B cell (primary cell): Measurements from ENCODE around the gene ACBD4. TPM values are rescaled to one million over a fixed set of nuclear protein-coding genes. Genes with fewer than 3 reads are reported as not detected.

Experiments
- ATAC-seq: fragments of 200-7000 bp; cut with Tn5 transposase; one replicate; pipeline ENCODE4 v1.10.0; 2021; ENCODE audit warnings: low read depth, mild to moderate bottlenecking, moderate number of reproducible peaks, moderate library complexity
- CTCF ChIA-PET: fragments of 350-600 bp; sonication (Branson Sonifier 250); formaldehyde crosslinking; loops from one replicate; lab custom pipeline; 2021; ENCODE audit warnings: antibody characterized with exemption, inconsistent platforms; lab: Charles Lee
- POLR2A ChIA-PET: fragments of 350-600 bp; sonication (Branson Sonifier 250); formaldehyde crosslinking; loops from one replicate; lab custom pipeline; 2021; ENCODE audit warnings: antibody characterized with exemption; lab: Charles Lee
- DNase-seq: peaks from one replicate; pipeline ENCODE4 v3.0.0; 2013
- H2AFZ ChIP-seq: 2 replicates; pipeline ENCODE4 v1.6.1; 2012; ENCODE audit warnings: mild to moderate bottlenecking, low read depth, low read length; ENCODE audit not compliant: insufficient read depth, poor library complexity, severe bottlenecking
- H3K27ac ChIP-seq, 2 donors: 1 replicate in 1 of 2; 2 replicates in 1 of 2; pipeline ENCODE4 v1.5.1; 2012 to 2013; ENCODE audit warnings: low read length in 2 of 2, mild to moderate bottlenecking in 2 of 2, moderate library complexity in 1 of 2
- H3K27me3 ChIP-seq, 4 experiments: fragments of 200-600 bp in 1 of 4; sonication (generic) in 1 of 4; replicated peaks in 1 of 4; 1 replicate in 2 of 4; 2 replicates in 2 of 4; pipeline versions ENCODE4 v1.6.1 to v1.7.0; 2013 to 2016; ENCODE audit warnings: low read length in 3 of 4, mild to moderate bottlenecking in 2 of 4, mixed read lengths in 1 of 4, moderate library complexity in 1 of 4; ENCODE audit not compliant: insufficient read depth in 4 of 4, control insufficient read depth in 3 of 4; ENCODE audit errors: control extremely low read depth in 1 of 4
- H3K36me3 ChIP-seq, 2 experiments: replicated peaks in 1 of 2; 1 replicate in 1 of 2; 2 replicates in 1 of 2; pipeline versions ENCODE4 v1.6.1 to v1.7.1; 2013; ENCODE audit warnings: low read length in 1 of 2; ENCODE audit not compliant: insufficient read depth in 2 of 2, control insufficient read depth in 1 of 2; ENCODE audit errors: control extremely low read depth in 1 of 2, extremely low read depth in 1 of 2
- H3K4me1 ChIP-seq, 2 donors: fragments of 200-600 bp in 1 of 2; sonication (generic) in 1 of 2; 1 replicate in 1 of 2; 2 replicates in 1 of 2; pipeline versions ENCODE4 v1.5.1 to v1.6.1; 2013 to 2017; ENCODE audit warnings: low read length in 2 of 2; ENCODE audit not compliant: control insufficient read depth in 2 of 2, insufficient read depth in 2 of 2
- H3K4me2 ChIP-seq: replicated peaks from 2 replicates; pipeline ENCODE3; 2012; ENCODE audit warnings: mild to moderate bottlenecking, low read depth, low read length; ENCODE audit not compliant: poor library complexity, severe bottlenecking
- H3K4me3 ChIP-seq, 5 experiments: fragments of 200-600 bp in 1 of 5; sonication (generic) in 1 of 5; 1 replicate in 3 of 5; 2 replicates in 2 of 5; pipeline versions ENCODE4 v1.5.1 to v1.7.0; 2011 to 2016; ENCODE audit warnings: low read length in 4 of 5, mild to moderate bottlenecking in 4 of 5, low read depth in 2 of 5, control low read depth in 1 of 5, moderate library complexity in 1 of 5; ENCODE audit not compliant: insufficient read depth in 1 of 5; ENCODE audit errors: control extremely low read depth in 1 of 5, extremely low read depth in 1 of 5
- H3K79me2 ChIP-seq: fragments of 200-600 bp; sonication (generic); one replicate; pipeline ENCODE4 v1.6.0; 2016; ENCODE audit warnings: low read length; ENCODE audit not compliant: control insufficient read depth, insufficient read depth
- H3K9ac ChIP-seq: fragments of 200-600 bp; sonication (generic); 2 replicates; pipeline ENCODE4 v1.6.1; 2017; ENCODE audit warnings: mild to moderate bottlenecking, low read length, moderate library complexity
- H3K9me3 ChIP-seq, 3 donors: one replicate each; pipeline versions ENCODE4 v1.6.1 to v1.7.1; 2013; ENCODE audit warnings: low read length in 2 of 3; ENCODE audit not compliant: control insufficient read depth in 2 of 3, insufficient read depth in 1 of 3; ENCODE audit errors: control extremely low read depth in 1 of 3
- H4K20me1 ChIP-seq: 2 replicates; pipeline ENCODE4 v1.6.0; 2012; ENCODE audit warnings: mild to moderate bottlenecking, low read length; ENCODE audit not compliant: insufficient read depth, control insufficient read depth, poor library complexity, severe bottlenecking
- H3K27ac Mint-ChIP-seq: one replicate; pipeline ENCODE4 v1.8.0; 2021; ENCODE audit warnings: mixed read lengths
- H3K27me3 Mint-ChIP-seq: one replicate; pipeline ENCODE4 v1.8.0; 2021; ENCODE audit warnings: mixed read lengths
- H3K4me1 Mint-ChIP-seq: one replicate; pipeline ENCODE4 v1.8.0; 2021; ENCODE audit warnings: mixed read lengths
- H3K4me3 Mint-ChIP-seq: one replicate; pipeline ENCODE4 v1.8.0; 2021; ENCODE audit warnings: mixed read lengths
- H3K9me3 Mint-ChIP-seq: one replicate; pipeline ENCODE4 v1.8.0; 2022; ENCODE audit warnings: mixed read lengths; ENCODE audit not compliant: insufficient read depth
- CTCF ChIP-seq: fragments of 200-600 bp; IDR thresholded peaks from one replicate; pipeline ENCODE4 v1.8.0; 2022; ENCODE audit warnings: antibody characterized with exemption, mild to moderate bottlenecking
- EZH2 ChIP-seq: IDR thresholded peaks from 2 replicates; pipeline ENCODE4 v1.6.1; 2012; ENCODE audit warnings: borderline replicate concordance, low read depth, mild to moderate bottlenecking, moderate library complexity, low read length; ENCODE audit not compliant: insufficient read depth, poor library complexity, severe bottlenecking
- WGBS: methylation state at CpG from one replicate; pipeline ENCODE4 v1.1.5; 2013; ENCODE audit warnings: missing lambda C conversion rate; ENCODE audit not compliant: insufficient coverage; 5-methylcytosine and 5-hydroxymethylcytosine counted together
- intact Hi-C: fragments of 100-400 bp; cut with micrococcal nuclease; formaldehyde crosslinking; loops from one replicate; pipeline ENCODE4 v1.10.0; 2022
- polyA plus RNA-seq: library from polyadenylated mRNA; depleted of rRNA; stranded (reverse); fragments of >200 nt; gene quantifications from 2 replicates; pipeline ENCODE4 v1.2.3, GENCODE V29; 2012
- total RNA-seq, 2 donors: library from RNA; stranded (reverse); fragments of 120-200 nt in 1 of 2; gene quantifications; 1 replicate in 1 of 2; 2 replicates in 1 of 2; pipeline versions ENCODE4 v1.2.3 to v1.2.4, GENCODE V29; 2013 to 2022

Gene ACBD4
- total and polyA plus RNA-seq, 2 donors (not counting 1 experiment from before 2014, with no cell fraction given) = 36.8 to 39.4 TPM

DNA sequence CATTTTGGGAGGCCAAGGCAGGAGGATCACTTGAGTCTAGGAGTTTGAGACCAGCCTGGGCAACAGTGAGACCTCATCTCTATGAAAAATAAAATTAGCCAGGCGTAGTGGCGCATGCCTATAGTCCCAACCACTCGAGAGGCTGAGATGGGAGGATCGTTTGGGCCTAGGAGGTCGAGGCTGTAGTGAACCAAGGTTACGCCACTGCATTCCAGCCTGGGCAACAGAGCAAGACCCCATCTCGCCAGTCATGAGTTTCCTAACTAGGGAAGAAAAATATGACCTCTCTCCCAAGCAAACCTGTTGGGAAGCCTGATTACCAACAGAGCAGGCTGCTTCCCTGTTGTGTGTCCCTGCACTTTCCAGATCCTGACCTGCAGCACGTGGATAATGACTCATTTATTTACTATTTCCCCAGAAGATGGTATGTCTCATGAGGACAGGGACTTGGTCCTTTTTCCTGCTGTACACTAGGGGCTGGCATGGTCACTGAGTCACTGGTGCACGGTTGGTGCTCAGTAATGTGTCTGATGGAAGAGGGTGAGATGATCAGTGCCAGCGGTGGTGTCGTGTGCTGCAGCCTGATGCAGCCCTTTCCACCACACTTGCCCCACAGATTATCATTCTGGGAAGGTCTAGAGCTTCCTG is 43.6 kb upstream of the ACBD4 start:
- Histone ChIP-seq H3K9me3 (no peaks in the 10 kb centered on the region), H2AFZ (no peak overlapping the region), H3K27me3 (no peaks in the 10 kb centered on the region), H3K36me3 (peaks cover 8 to 83% of the 10 kb centered on the region in 2 experiments), H3K4me1 (no peaks in the 10 kb centered on the region), H3K9ac (no peak overlapping the region), H3K27ac (no peak overlapping the region), H4K20me1 (peaks cover 33% of the 10 kb centered on the region), H3K79me2 (peaks cover 17% of the 10 kb centered on the region), H3K4me2 (no peak overlapping the region), H3K4me3 (no peak overlapping the region)
- CTCF ChIA-PET = interaction anchor here (1.0 kb wide), 1 partner anchor 106 kb away, joined by 3 read pairs; no protein-coding TSS in a partner anchor
- TF ChIP-seq EZH2 (no peak), CTCF (no peak)
- DNase-seq (no peak), ATAC-seq (no peak)
- 100% methylated on average over 7 of the region's 11 CpGs for WGBS
- no peak overlapping the region for H3K27ac Mint-ChIP-seq
- H3K9me3 Mint-ChIP-seq = no peaks in the 10 kb centered on the region
- intact Hi-C loops = no loop called here
- H3K4me1 Mint-ChIP-seq = peaks cover 2% of the 10 kb centered on the region
- POLR2A ChIA-PET = no interaction called here
- H3K27me3 Mint-ChIP-seq = no peaks in the 10 kb centered on the region
- H3K4me3 Mint-ChIP-seq = no peak overlapping the region

DNA sequence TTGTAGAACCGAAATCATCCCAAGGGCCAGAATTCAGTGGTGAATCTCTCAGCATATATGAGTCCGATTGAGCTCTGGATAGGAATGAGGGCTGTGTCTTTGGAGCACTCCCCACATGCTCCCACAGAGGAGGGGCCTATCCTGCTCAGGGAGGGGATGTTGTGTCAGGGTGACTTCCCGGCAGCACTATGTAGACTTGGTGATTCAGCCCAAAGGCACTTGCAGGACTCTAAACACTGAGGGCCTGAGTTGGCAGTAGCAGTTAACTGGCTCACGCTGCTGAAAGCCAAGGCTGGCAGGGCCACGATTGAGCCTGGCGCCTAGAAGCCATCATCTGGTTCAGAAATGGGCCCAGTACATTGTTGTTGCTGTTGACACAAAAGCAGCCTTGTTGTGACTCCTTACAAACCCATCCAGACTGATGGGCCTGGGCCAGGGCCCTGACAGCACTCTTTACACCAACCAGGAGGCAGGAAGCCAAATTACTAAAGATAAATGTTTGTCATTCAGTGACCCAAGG is 42.5 kb upstream of the ACBD4 start:
- H3K4me2 ChIP-seq = no peak overlapping the region
- no peak overlapping the region for H2AFZ ChIP-seq
- no peak for ATAC-seq
- H3K36me3 ChIP-seq = peaks cover 8 to 83% of the 10 kb centered on the region in 2 experiments
- H3K27ac Mint-ChIP-seq = no peak overlapping the region
- H3K4me1 Mint-ChIP-seq = peaks cover 2% of the 10 kb centered on the region
- H3K4me3 Mint-ChIP-seq = no peak overlapping the region
- no peaks in the 10 kb centered on the region for H3K9me3 Mint-ChIP-seq
- ChIA-PET POLR2A (no interaction called here), CTCF (no interaction called here)
- no peak for TF ChIP-seq EZH2
- no peak for TF ChIP-seq CTCF
- WGBS = 97% methylated on average over 6 of the region's 6 CpGs
- no peaks in the 10 kb centered on the region for H3K27me3 Mint-ChIP-seq
- H4K20me1 ChIP-seq = peaks cover 28% of the 10 kb centered on the region
- peaks cover 10% of the 10 kb centered on the region for H3K79me2 ChIP-seq
- DNase-seq = no peak
- no peak overlapping the region for H3K4me3 ChIP-seq
- no peaks in the 10 kb centered on the region for H3K4me1 ChIP-seq
- no peaks in the 10 kb centered on the region for H3K27me3 ChIP-seq
- intact Hi-C loops = no loop called here
- no peak overlapping the region for H3K9ac ChIP-seq
- H3K9me3 ChIP-seq = no peaks in the 10 kb centered on the region
- no peak overlapping the region for H3K27ac ChIP-seq
